Neuron (in vitro differentiated cells): ENCODE data around the gene ZG16B.

Experiments used
- H2AFZ ChIP-seq: one replicate; pipeline ENCODE4 v1.6.1; 2013; ENCODE audit warnings: low read depth, mild to moderate bottlenecking, inconsistent platforms, low read length, moderate library complexity
- H3K27me3 ChIP-seq: one replicate; pipeline ENCODE4 v1.6.1; 2013; ENCODE audit warnings: low read length; ENCODE audit not compliant: insufficient read depth
- H3K36me3 ChIP-seq: one replicate; pipeline ENCODE4 v1.6.1; 2013; ENCODE audit warnings: low read length; ENCODE audit not compliant: insufficient read depth
- H3K4me1 ChIP-seq: one replicate; pipeline ENCODE4 v1.6.1; 2013; ENCODE audit warnings: low read length; ENCODE audit not compliant: insufficient read depth
- H3K4me3 ChIP-seq: 2 replicates; pipeline ENCODE4 v1.5.1; 2013; ENCODE audit warnings: mild to moderate bottlenecking, low read length, moderate library complexity
- H3K9me3 ChIP-seq: one replicate; pipeline ENCODE4 v1.6.1; 2013; ENCODE audit warnings: low read length

Gene ZG16B

GRCh38 chr16:2852003-2852730, 22.1 kb downstream of the ZG16B start:
- Histone ChIP-seq H3K9me3 (peaks cover 2% of the 10 kb centered on the region), H3K4me3 (no peak overlapping the region), H3K4me1 (no peaks in the 10 kb centered on the region), H2AFZ (no peak overlapping the region), H3K27me3 (peaks cover 13% of the 10 kb centered on the region), H3K36me3 (no peaks in the 10 kb centered on the region)

- Histone ChIP-seq H3K36me3 (no peaks in the 10 kb centered on the region), H2AFZ (no peak overlapping the region), H3K27me3 (peaks cover 20% of the 10 kb centered on the region), H3K4me1 (no peaks in the 10 kb centered on the region), H3K4me3 (no peak overlapping the region), H3K9me3 (peaks cover 2% of the 10 kb centered on the region)
These were observed 22.8 kb downstream of the ZG16B start for GRCh38 chr16:2852731-2853507.

DNA sequence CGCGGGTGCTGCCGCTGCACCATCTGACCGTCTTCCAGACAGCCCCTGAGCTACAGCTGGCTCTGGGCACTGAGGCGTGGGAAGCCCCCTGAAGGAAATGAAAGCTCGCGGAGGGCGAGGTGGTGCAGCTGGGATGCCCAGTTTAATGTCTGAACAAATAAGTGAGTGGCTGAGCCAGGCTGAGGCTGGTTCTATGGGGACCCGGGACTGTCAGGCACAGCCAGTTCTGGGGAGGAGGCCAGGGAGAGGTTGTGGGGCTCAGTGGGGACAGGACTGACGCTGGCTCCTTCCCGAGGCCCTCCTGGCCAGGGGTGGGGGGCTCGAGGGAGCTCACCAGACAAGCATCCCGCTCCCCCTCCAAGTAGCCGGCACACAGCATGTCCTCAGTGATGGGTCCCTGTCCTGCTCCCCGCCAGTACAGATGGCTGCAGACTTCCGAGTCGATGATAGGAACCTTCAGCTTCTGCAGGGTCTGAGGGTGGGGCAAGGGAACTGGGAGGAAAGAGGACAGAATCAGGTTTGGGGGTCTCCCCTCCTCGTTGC, 23.5 kb downstream of the ZG16B start:
- Histone ChIP-seq H3K4me3 (no peak overlapping the region), H3K4me1 (no peaks in the 10 kb centered on the region), H3K36me3 (no peaks in the 10 kb centered on the region), H3K27me3 (peaks cover 27% of the 10 kb centered on the region), H3K9me3 (peaks cover 2% of the 10 kb centered on the region), H2AFZ (no peak overlapping the region)

DNA sequence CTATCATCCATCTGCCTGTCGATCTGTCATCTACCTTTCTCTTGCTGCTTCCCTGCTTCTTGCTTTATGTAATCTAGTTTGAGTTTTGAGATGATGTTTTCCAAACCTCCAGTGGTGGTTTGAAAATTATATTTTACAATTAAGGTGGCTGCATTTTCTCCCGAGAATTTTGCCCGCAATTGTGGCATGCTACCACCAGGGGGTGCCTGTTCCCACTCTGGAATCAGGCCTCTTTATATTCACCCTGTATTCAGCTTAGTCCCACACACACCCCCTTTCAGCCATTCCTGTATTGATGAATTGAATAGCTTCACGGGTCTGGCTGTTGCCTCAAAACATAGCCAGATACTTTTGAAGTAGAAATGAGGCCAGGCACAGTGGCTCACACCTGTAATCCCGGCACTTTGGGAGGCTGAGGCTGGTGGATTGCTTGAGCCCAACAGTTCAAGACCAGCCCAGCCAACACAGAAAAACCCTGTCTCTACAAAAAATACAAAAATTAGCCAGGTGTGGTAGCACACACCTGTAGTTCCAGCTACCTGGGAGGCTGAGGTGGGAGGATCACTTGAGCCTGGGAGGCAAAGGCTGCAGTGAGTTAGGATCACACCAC, 24.7 kb downstream of the ZG16B start:
- Histone ChIP-seq H3K36me3 (no peaks in the 10 kb centered on the region), H3K27me3 (peaks cover 30% of the 10 kb centered on the region), H2AFZ (no peak overlapping the region), H3K4me1 (no peaks in the 10 kb centered on the region), H3K9me3 (peaks cover 2% of the 10 kb centered on the region), H3K4me3 (no peak overlapping the region)

GRCh38 chr16:2855536-2855935, 25.4 kb downstream of the ZG16B start:
- Histone ChIP-seq H3K4me1 (no peaks in the 10 kb centered on the region), H3K9me3 (peaks cover 2% of the 10 kb centered on the region), H3K27me3 (peaks cover 37% of the 10 kb centered on the region), H3K36me3 (no peaks in the 10 kb centered on the region), H2AFZ (no peak overlapping the region), H3K4me3 (no peak overlapping the region)

GRCh38 chr16:2856061-2856670, 26.1 kb downstream of the ZG16B start:
- Histone ChIP-seq H3K36me3 (no peaks in the 10 kb centered on the region), H3K9me3 (peaks cover 2% of the 10 kb centered on the region), H3K4me3 (no peak overlapping the region), H2AFZ (no peak overlapping the region), H3K4me1 (no peaks in the 10 kb centered on the region), H3K27me3 (peaks cover 39% of the 10 kb centered on the region)

DNA sequence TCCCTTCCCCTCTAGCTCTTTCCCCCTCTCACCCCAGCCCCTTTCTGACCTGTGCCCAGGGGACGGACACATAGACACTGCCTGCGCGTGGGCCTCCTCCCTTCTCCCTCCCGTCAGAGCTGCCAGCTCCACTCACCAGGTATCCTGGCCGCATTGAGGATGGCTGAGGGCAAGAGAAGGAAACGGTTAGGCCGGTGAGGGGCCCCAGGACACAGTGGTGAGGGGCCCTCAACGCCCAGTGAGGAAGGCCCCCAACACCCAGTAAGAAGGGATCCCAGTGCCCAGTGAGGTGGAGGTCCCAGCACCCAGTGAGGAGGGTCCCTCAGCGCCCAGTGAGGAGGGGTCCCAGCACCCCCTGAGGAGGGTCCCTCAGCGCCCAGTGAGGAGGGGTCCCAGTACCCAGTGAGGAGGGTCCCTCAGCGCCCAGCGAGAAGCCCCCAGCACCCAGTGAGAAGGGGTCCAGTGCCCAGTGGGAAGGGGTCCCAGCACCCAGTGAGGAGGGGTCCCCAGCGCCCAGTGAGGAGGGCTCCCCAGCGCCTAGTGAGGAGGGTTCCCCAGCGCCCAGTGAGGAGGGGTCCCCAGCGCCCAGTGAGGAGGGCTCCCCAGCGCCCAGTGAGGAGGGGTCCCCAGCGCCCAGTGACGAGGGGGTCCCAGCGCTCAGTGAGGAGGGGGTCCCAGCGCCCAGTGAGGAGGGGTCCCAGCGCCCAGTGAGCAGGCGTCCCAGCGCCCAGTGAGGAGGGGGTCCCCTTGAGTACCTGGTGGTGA, 26.8 kb downstream of the ZG16B start:
- no peak overlapping the region for H3K4me3 ChIP-seq
- no peak overlapping the region for H2AFZ ChIP-seq
- H3K4me1 ChIP-seq: no peaks in the 10 kb centered on the region
- no peaks in the 10 kb centered on the region for H3K36me3 ChIP-seq
- peaks cover 39% of the 10 kb centered on the region for H3K27me3 ChIP-seq
- H3K9me3 ChIP-seq: peaks cover 2% of the 10 kb centered on the region

DNA sequence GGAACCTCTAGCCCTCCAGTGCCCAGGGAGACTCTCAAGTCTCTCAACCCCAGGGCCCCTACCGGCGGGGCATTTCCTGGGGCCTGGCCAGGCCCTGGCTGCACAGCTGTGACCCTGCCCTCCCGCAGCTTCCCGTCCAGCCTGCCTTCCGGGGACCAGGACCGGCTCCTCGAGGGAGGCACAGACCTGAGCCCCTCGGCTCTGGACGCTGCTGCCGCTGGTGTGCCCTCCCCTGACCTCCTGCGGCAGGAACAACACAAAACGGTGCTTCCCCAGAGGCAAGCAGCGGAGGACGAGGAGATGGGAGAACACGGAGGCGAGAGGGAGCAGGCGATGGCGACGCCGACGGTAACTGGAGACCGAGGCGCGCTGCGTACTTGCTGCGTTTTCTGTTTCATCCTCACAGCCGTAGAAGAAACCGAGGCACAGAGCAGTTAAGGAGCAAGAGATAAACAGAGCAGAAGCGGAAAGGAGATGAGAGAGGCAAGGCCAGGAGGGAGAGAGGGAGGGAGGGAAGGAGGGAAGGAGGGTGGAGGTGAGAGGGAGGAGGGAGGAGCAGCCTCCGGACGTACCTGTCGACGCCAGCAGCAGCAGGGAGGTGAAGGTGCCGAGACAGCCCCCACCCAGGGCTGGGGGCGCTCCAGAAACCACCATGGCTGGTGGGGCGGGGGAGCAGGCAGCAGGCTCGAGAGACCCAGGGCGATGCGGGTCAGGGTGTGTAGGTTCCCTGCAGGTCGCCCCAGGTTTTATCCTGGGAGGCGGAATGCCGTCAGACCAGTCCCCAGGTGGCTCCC, 27.5 kb downstream of the ZG16B start, which contains the start of gene PRSS22:
TSS of gene PRSS22 (minus strand) at position 720 of the 794 bp plus-strand sequence. CDS start at position 654, 66 bp downstream.
- Histone ChIP-seq H3K4me3 (no peak within 1 kb of the TSS), H2AFZ (no peak within 1 kb of the TSS), H3K36me3 (no peaks in the 10 kb centered on the region), H3K4me1 (no peaks in the 10 kb centered on the region), H3K27me3 (peaks cover 39% of the 10 kb centered on the region), H3K9me3 (peaks cover 2% of the 10 kb centered on the region)

DNA sequence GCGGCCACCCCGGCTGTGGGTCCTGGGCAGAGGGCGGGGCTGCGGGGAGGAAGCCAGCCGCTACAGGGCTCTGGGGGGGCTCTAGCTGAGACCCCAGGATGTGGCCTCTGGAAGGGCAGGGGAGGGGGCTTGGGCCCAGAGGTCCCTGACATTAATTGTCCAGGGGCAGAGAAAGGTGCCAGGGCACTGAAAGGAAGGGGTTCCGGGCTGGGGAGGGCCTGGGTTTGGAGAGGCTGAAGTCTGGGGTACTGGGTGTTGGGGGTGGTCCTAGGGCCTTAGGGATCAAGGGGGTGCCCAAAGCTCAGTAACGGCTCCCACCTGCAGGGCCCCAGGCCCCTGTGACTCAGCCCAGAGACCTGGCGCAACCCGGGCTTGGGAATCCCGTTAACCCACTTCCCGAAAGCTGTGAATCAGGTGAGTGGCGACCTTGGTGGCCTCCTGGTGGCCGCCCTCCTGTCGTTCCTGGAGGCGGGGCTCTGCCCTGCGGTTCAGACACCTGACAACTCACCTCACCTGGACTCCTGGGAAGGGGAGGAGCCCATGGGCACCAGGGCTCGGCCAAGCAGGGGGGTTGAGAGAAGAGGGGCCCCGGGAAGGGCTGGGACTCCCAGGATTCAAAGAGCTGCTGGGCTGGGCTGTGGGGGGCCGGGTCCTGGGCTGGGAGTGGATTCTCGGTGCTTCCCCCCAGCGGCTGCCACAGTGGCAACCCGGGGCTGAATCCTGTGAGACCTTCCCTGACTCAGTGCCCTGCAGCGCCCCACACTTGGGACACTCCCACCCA, 28.3 kb downstream of the ZG16B start:
- Histone ChIP-seq H3K4me3 (no peak overlapping the region), H2AFZ (no peak overlapping the region), H3K36me3 (no peaks in the 10 kb centered on the region), H3K27me3 (peaks cover 39% of the 10 kb centered on the region), H3K4me1 (no peaks in the 10 kb centered on the region), H3K9me3 (peaks cover 2% of the 10 kb centered on the region)

- Histone ChIP-seq H3K27me3 (peaks cover 39% of the 10 kb centered on the region), H3K4me3 (no peak overlapping the region), H3K4me1 (no peaks in the 10 kb centered on the region), H2AFZ (no peak overlapping the region), H3K9me3 (no peaks in the 10 kb centered on the region), H3K36me3 (no peaks in the 10 kb centered on the region)
These were observed 29.7 kb downstream of the ZG16B start for GRCh38 chr16:2859686-2860265.
